ENCODE data around the gene CPPED1.

The CPPED1 gene

DNA sequence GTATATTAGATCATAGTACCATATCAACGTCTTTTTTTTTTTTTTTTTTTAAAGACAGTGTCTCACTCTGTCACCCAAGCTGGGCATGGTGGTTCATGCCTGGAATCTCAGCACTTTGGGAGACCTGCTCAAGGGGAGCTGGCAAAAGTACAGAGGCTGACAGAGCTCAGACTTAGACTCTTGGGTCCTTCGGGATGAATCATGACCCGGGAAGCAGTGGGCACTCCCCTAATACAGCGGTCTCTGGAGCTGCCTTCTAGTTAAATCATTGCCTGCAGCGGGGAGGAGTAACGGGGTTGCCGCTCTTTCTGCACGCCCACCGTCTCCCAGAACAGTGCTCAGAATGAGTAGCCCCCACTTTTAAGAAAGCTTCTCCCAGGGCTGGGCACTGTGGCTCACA lies 174.4 kb downstream of the CPPED1 start:
- no peak for DNase-seq

DNA sequence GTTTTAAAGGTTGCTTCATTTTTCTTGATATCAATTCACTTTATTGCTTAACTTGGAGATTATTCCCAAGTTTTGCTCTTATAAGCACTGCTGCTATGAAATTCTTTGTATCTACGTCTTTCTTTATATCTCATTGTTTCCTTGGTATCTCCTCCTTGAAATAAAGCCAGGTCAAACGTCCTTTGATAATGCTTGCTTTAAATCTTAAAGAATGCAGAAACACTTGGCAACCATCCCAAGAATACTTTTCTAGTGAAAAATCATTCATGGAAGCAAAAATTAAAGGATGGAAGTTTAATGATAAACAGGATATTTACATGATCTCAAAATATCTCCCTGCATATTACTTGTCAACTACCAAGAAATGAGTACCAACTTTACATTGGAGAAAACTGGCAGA lies 175.2 kb downstream of the CPPED1 start:
- no peak for DNase-seq

DNA sequence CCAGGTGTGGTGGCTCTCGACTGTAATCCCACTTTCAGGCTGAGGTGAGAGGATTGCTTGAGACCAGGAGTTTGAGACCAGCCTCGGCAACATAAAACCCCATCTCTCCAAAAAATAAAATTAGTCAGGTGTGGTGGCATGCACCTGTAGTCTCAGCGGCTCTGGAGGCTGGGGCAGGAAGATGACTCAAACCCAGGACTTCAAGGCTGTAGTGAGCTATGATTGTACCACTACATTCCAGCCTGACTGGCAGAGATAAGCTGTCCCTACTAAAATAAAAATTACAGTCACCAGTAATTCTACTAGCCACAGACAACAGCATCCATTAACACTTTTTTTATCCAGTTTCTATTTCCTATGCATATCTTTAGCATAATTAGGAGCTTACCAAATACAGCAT lies 176.3 kb downstream of the CPPED1 start:
- no peak for DNase-seq

DNA sequence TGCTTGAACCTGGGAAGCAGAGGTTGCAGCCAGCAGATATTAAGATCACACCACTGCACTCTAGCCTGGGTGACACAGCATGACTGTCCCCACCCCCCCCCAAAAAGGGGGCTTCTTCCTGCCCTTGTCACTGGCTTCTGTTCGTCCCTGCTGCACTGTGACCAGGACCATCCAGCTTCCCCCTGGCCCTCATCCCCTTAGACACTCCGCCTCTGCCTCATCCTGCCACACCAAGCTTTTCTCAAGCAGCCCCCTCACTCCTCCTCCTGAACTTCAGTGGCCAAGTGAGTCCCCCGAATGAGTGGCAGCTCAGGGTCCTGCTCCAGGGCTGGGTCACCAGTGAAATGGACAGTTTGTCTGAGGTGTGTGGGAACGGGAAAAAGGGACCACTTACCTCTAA lies 177.3 kb downstream of the CPPED1 start:
- no peak for DNase-seq

DNA sequence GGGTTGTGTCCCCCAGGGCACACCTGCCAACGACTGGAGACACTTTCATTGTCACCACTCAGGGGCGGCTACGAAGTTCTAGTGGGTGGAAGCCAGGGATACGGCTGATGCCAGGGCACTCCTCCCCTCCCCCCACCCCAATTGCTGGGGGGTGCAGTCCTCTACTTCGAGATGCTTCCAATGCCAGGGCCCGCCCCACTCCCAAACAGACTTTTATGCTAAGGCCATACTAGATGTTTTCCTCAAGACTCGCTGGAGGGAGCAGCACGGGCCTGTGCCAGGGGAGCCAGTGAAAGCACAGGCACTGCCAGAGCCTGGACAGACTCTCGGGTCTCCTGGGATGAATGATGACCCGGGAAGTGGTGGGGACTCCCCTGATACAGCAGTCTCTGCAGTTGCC lies 178.0 kb downstream of the CPPED1 start:
- no peak for DNase-seq

DNA sequence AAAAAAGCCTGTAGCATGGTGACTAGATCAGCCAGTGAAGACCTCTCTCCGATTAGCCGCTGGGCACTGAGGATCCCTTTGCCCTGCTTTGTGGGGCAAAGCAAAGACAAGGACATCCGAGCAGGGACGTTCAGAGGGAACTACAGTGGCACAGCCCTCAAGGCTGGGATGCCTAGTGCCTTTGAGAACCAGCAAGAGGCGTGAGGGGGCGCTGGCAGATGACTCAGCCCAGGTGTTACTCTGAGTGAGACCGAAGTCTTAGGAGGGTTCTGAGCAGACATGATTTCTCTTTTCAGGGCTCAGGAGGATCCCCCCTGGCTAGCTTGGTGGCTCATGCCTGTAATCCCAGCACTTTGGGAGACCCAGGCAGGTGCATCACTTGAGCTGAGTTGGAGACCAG lies 178.6 kb downstream of the CPPED1 start:
- DNase-seq = no peak

DNA sequence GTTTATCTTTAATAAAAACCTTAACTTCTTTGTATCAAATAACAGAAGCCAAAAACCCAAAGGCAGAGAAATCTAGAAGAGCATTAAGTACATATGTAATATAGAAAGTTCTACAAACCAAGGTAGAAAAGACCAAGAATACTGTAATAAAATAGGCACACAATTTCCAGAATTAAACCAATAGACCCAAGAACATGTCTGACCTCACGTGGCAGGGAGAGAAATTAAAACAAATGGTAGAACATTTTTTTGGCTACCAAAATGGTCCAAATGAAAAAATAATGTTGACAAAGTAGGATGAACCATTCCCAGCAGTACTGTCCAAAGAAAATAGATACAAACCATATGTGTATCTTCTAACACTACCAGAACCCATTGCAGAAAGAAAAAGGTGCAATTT lies 183.5 kb downstream of the CPPED1 start:
- DNase-seq = no peak

DNA sequence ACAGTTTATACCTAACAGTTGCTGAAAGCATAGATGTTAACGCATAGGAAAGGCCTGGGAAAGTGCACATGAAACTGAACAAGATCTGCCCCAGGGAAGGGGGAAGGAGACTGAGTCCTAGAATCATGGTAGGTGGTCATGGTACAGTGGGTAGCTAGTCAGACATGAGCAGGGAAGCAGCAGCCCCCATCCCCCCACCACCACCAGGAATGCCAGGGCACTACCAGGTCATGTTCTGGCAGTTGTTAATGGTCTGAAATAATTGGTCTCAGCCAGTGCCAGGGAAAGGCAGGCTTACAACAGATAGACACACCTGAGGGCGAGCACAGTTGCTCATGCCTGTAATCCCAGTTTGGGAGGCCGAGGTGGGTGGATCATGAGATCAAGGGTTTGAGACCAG lies 185.2 kb downstream of the CPPED1 start:
- no peak for DNase-seq

DNA sequence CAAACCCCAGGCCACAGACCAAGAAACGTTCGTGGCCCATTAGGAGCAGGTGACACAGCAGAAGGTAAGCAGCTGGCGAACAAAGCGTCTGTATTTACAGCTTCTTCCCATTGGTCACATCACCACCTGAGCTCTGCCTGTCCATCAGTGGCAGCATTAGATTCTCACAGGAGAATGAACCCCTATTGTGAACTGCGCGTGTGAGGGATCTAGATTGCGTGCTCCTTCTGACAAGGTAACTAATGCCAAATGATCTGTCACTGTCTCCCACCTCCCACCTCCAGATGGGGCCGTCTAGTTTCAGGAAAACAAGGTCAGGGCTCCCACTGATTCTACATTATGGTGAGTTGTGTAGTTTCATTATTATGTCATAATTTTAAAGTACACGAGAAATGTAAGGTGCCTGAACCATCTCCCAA lies 186.3 kb downstream of the CPPED1 start:
- no peak for DNase-seq

DNA sequence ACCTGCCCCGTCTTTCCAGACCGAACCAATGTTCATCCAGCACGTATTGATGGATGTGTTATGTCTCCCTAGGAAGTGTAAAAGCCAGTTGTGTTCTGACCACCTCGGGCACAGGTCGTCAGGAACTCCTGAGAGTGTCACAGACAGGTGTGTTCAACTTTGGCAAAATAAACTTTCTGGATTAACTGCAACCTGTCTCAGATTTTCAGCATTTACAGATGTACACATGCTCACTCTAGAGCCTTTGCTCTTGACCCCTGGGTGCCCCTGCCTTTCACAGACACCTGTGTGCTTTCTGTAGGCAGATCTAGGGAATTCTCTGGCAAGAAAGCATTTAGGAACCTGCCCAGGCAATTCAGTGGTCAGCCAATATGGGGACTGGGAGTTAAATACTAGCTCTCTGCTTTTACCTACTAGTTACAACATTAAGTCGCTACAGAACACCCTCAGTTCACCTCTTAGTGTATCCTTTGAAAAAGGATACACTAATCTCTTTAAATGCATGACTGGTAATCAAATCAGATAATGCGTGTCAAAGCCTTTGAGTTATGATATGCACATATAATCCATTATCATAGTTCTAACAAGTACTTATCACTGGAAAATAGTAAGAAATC lies 188.9 kb downstream of the CPPED1 start:
- DNase-seq = no peak

DNA sequence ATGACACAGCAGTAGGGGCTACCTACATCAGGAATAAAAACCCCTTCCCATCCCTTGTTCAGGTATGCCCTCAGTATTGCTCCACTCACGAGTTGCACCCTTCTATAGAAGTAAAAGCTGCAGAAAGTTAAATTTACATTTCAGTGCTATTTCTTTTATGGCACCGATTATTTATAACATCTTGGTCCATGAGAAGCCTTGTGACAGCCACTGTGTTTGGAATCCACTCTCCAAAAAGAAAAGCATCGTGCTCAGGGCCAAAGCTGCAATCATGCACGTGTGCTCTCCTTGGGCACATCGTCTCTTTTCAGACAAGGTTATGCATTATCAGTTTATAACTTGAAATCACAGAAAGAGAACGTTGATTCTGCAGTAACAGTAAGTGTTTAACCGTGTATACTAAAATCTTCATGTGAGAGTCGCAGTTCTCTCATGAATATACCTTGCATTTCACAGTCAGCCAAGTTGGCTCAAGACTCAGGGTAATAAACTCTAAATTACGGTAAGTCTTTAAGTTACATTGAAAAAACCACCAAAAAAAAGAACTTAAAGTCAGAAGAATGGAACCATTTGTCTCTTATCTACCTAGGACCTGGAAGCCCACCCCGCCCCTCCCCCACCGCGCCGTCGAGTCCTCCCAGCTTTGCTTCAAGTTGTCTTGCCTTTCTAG lies 189.6 kb downstream of the CPPED1 start:
- no peak for DNase-seq

DNA sequence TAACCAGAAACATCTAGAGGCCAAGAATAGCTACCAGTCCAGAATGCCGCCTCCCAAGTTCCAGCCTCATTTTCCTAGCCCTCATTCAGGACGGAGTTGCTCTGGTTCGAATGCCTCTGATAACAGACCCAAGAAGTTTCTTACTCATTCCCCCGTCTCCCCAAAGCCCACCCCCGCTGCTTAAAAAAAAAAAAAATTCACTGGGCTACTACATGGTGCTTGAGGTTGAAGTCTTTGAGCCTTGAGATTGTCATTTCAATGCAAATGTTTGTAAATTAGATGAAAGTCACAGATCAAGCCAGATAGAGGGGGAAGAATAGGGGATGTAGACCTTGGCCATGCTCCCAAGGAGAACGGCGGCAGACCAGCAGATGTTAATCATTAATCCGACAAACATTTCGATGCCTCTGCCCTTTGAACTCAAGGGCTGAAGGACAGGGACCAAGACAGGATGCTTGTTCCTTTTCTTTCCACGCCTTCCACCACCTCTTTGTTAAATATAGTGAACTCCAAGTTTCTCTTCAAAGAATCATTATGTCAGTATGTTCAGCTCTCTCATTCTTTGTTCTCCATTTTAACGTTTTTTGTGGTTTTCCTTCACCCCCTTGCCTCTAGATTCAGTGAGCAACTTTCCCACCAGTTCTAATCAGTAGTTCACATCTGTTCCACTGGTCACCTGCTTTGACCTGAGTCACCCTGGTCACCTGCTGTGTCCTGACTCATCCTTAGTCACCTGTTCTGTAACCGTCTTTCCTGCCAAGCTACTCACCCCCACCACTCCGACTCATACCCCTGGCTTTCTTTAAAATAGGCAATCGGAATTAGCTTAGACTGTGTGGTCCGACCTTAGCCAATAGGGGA lies 190.3 kb downstream of the CPPED1 start:
- peak; percentile 19 to 25 for DNase-seq

DNA sequence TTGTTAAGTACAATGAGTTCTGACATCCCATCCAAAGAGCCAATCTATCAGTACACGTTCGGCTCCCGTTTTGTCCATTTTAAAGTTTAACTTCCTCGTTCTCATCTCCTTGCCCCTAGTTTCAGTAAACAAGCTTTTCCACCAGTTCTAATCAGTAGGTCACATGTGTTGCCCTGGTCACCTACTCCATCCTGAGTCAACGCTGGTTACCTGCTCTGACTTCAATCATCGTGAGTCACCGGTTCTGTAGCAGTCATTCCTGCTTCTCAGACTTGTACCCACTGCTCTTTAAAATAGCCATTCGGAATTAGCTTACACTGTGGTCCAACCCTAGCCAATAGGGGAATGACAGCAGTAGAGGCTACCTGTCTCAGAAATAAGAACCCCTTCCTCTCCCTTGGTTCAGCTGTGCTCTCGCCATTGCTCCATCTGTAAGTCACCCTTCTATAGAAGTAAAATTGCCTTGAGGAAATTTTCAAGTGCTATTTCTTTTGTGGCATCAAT lies 191.0 kb downstream of the CPPED1 start:
- DNase-seq = no peak

DNA sequence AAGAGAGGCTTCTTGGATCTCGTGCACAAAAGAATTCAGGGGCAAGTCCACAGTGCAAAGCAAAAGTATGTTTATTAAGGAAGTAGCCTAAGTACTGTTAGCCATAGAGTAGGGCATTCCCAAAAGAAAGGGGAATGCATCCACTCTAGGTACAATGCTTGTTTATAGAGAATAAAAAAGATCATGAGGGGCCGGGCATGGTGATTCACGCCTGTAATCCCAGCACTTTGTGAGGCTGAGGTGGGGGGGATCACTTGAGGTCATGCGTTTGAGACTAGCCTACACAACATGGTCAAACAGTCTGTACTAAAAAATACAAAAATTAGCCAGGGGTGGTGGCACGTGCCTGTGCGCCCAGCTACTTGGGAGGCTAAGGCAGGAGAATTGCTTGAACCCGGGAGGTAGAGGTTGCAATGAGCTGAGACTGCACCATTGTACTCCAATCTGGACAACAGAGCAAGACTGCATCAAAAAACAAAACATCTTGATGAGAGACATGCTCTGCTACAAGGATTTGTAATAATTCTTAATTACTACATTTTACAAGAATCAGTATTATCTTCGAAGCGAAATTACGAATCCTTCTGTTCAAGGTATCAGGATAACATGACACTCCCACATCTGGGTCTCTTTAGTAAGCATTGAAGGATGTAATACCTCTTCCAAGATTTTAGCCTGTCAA lies 191.6 kb downstream of the CPPED1 start:
- DNase-seq = no peak

DNA sequence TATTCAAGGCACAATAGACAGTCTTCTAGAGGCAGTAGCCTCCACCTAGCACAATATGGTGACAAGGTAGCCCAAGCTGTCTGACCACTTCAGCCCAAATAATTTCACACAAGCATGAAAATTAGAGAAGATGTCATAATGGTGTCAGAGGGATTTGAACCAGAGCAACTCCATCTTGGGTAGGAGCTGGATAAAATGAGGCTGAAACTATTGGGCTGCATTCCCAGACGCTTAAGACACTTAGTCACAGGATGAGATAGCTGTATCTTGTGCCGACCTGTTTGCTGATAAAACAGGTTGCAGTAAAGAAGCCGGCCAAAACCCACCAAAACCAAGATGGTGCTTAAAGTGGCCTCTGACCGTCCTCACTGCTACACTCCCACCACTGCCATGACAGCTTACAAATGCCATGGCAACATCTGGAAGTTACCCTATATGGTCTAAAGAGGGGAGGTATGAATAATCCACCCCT lies 192.6 kb downstream of the CPPED1 start:
- no peak for DNase-seq

DNA sequence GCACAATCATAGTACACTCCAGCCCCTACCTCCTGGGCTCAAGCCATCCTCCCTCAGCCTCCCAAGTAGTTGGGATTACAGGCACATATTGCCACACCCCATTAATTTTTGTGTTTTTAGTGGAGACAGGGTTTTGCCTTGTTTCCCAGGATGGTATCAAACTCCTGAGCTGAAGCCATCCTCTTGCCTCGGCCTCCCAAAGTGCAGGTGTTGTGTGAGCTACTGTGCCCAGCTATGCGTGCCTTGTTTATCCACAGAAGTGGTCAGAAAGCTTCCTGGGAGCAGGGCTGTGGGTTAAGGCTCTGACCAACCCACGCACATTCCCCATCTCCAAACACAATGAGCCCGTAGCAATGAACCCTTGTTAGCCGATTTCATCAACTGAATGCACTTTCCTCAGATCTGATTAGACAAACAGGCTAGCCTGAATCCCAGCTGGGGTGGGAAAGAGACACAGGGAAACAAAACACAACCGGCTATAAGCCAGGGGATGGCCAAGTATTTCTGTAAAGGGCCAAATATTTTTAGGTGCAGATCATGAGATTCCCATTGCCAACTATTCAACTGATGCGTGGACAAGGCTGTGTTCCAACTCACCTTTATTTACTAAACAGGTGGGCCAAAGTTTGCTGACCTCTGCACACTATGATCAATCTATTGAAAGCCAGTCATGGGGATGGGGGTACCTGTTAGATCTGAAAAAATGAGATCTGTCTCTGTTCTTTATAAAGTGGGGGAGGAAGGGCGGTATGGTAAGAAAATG lies 193.6 kb downstream of the CPPED1 start:
- no peak for DNase-seq

All from activated CD4-positive, alpha-beta T cell treated with anti-CD3 and anti-CD28 coated beads, Interleukin-2, amount 50 U/mL, for 4 hours (primary cell).